HCT116 (cell line): ENCODE results near the gene INPP1. TPM values are rescaled to one million over a fixed set of nuclear protein-coding genes. Genes with fewer than 3 reads are reported as not detected.

ENCODE experiments used
- ATAC-seq: fragments of 200-7000 bp; cut with Tn5 transposase; 2 replicates; pipeline ENCODE4 v1.9.1; 2020; ENCODE audit warnings: mild to moderate bottlenecking, moderate library complexity
- BruUV-seq: library from RNA; stranded (reverse); fragments of 400-500 nt; replicated peaks from 2 replicates; lab custom pipeline; 2021; lab: Mats Ljungman, UMichigan
- CTCF ChIA-PET: fragments of 300-600 bp; sonication (Branson Sonifier 250); formaldehyde crosslinking; loops from one replicate; lab custom pipeline; 2021; ENCODE audit warnings: antibody characterized with exemption; lab: Charles Lee
- POLR2A ChIA-PET: fragments of 300-600, 350-600 bp; sonication (Branson Sonifier 250); formaldehyde crosslinking; loops from one replicate; lab custom pipeline; 2021; ENCODE audit warnings: antibody characterized with exemption; lab: Charles Lee
- RAD21 ChIA-PET, 2 experiments: fragments of 300-600 bp; sonication (Branson Sonifier 250); formaldehyde crosslinking; loops; one replicate each; lab custom pipeline; 2023; ENCODE audit warnings: low total read pairs in 2 of 2; ENCODE audit not compliant: uncharacterized antibody in 2 of 2, unreplicated experiment in 2 of 2, low non-redundant PET in 1 of 2; lab: Charles Lee
- DNase-seq: peaks from one replicate; pipeline ENCODE4 v3.0.0-alpha.2; 2010; ENCODE audit warnings: low read depth, low spot score
- H2AFZ ChIP-seq: fragments of 200-600 bp; shearing (Covaris generic), sonication (generic); 2 replicates; pipeline ENCODE4 v1.6.1; 2017; ENCODE audit warnings: low read depth, mixed run types, mixed read lengths, antibody characterized with exemption, low read length; ENCODE audit not compliant: poor library complexity, severe bottlenecking
- H3K27ac ChIP-seq: 2 replicates; pipeline ENCODE4 v1.5.1; 2012; ENCODE audit warnings: low read depth, low read length
- H3K27me3 ChIP-seq: fragments of 200-600 bp; sonication (generic); 2 replicates; pipeline ENCODE4 v1.6.1; 2016; ENCODE audit warnings: mixed run types, low read length, mixed read lengths; ENCODE audit not compliant: insufficient read depth
- H3K36me3 ChIP-seq, 2 experiments: fragments of 200-500 bp in 1 of 2; fragments of 200-600 bp in 1 of 2; sonication (Bioruptor generic) in 1 of 2; sonication (generic) in 1 of 2; 2 replicates each; pipeline versions ENCODE4 v1.5.1 to v1.6.1; 2014 to 2016; ENCODE audit warnings: low read length in 2 of 2, inconsistent platforms in 1 of 2, mixed read lengths in 1 of 2, mixed run types in 1 of 2; ENCODE audit not compliant: insufficient read depth in 2 of 2, control insufficient read depth in 1 of 2
- H3K4me1 ChIP-seq, 2 experiments: fragments of 200-600 bp in 1 of 2; sonication (generic) in 1 of 2; 2 replicates each; pipeline versions ENCODE4 v1.5.1 to v1.6.1; 2012 to 2017; ENCODE audit warnings: low read length in 2 of 2, inconsistent platforms in 1 of 2, mild to moderate bottlenecking in 1 of 2, mixed read lengths in 1 of 2, mixed run types in 1 of 2, moderate library complexity in 1 of 2; ENCODE audit not compliant: insufficient read depth in 2 of 2, control insufficient read depth in 1 of 2
- H3K4me2 ChIP-seq: fragments of 200-600 bp; sonication (generic); 2 replicates; pipeline ENCODE4 v1.6.1; 2017; ENCODE audit warnings: mixed run types, low read length, mixed read lengths
- H3K4me3 ChIP-seq, 2 experiments: fragments of 200-600 bp in 1 of 2; sonication (generic) in 1 of 2; replicated peaks in 1 of 2; 2 replicates each; pipeline ENCODE4 v1.5.1; 2011 to 2016; ENCODE audit warnings: low read length in 2 of 2, control low read depth in 1 of 2, low read depth in 1 of 2, mild to moderate bottlenecking in 1 of 2, mixed read lengths in 1 of 2, mixed run types in 1 of 2
- H3K79me2 ChIP-seq: fragments of 200-600 bp; sonication (generic); 2 replicates; pipeline ENCODE4 v1.6.1; 2017; ENCODE audit warnings: mild to moderate bottlenecking, mixed run types, low read length, moderate library complexity, mixed read lengths; ENCODE audit not compliant: insufficient read depth
- H3K9ac ChIP-seq: fragments of 200-600 bp; sonication (generic); 2 replicates; pipeline ENCODE4 v1.6.1; 2016; ENCODE audit warnings: low read length, mixed read lengths
- H3K9me2 ChIP-seq: fragments of 200-600 bp; sonication (generic), shearing (Covaris generic); 2 replicates; pipeline ENCODE4 v1.6.1; 2017; ENCODE audit warnings: mixed run types, mild to moderate bottlenecking, moderate library complexity; ENCODE audit not compliant: insufficient read depth
- H3K9me3 ChIP-seq, 2 experiments: fragments of 200-500 bp in 1 of 2; fragments of 200-600 bp in 1 of 2; sonication (Bioruptor generic) in 1 of 2; sonication (generic) in 1 of 2; 2 replicates each; pipeline ENCODE4 v1.6.1; 2014 to 2017; ENCODE audit warnings: low read length in 2 of 2, mixed read lengths in 2 of 2, inconsistent platforms in 1 of 2, low read depth in 1 of 2, mild to moderate bottlenecking in 1 of 2, mixed run types in 1 of 2, moderate library complexity in 1 of 2; ENCODE audit not compliant: control insufficient read depth in 1 of 2, insufficient read depth in 1 of 2
- H4K20me1 ChIP-seq: fragments of 200-600 bp; sonication (generic), shearing (Covaris generic); 2 replicates; pipeline ENCODE4 v1.6.1; 2017; ENCODE audit warnings: mixed run types, mild to moderate bottlenecking, moderate library complexity; ENCODE audit not compliant: insufficient read depth
- EZH2phosphoT487 ChIP-seq: fragments of 200-600 bp; IDR thresholded peaks from 2 replicates; pipeline ENCODE4 v1.6.1; 2018; ENCODE audit warnings: antibody characterized with exemption, borderline replicate concordance
- POLR2AphosphoS5 ChIP-seq: IDR thresholded peaks from 2 replicates; pipeline ENCODE4 v1.6.1; 2011; ENCODE audit warnings: mild to moderate bottlenecking, low read depth, low read length, moderate library complexity
- RAD21 ChIP-seq: IDR thresholded peaks from 2 replicates; pipeline ENCODE4 v1.6.1; 2012; ENCODE audit warnings: low read depth, mild to moderate bottlenecking
- SRF ChIP-seq: IDR thresholded peaks from 2 replicates; pipeline ENCODE4 v1.6.1; 2012; ENCODE audit warnings: low read depth
- intact Hi-C: fragments of 100-400 bp; cut with micrococcal nuclease; formaldehyde crosslinking; loops from 2 replicates; pipeline ENCODE4 v1.10.0; 2022
- total RNA-seq: library from RNA; stranded (reverse); gene quantifications from one replicate; pipeline ENCODE4 v1.2.1, GENCODE V29; 2021; ENCODE audit not compliant: unreplicated experiment

Gene INPP1
- total RNA-seq, 1 experiment from 2014 or later = 19.6 TPM

DNA sequence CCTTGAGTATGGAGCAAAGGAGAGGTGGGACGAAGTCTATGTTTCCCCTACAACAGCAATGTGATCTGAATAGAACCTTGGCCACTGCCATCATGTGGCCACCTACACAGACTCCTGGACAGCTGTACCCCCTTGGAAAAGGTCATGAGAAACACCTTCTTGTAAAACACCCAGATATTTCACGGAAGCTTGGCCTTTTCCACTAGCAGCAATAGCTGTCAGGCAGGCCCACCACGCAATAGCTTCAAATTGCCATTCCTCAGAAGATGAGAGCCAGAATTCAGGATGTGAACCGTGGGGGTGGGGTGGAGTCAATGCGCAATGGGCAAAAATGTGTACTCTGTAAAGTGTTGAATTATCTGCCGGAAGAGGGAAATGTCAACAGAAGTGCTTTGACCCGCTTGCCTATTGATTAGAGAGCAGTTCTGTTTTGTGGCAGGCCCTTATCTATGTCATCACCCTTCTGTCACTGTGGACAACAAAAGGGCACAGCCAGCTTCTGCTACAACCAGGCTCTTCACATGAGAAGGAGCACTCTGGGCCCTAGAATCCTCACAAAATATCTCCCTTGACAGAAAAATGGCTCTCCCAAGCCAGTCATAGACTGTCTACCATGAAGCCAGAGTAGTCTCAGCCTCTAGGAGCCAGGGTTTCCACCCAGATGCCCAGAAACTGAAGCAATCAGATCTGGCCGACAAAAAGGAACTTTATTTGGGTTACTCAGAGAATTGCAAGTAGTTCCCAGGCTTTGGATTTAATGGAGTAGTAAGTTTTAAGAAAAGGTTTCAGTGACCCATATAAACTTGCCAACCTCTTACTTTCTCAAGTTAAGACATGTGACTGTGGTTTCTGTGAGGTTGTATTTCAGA is 9.5 kb downstream of the INPP1 start:
- Histone ChIP-seq H3K9me3 (no peaks in the 10 kb centered on the region), H3K27me3 (no peaks in the 10 kb centered on the region), H3K27ac (no peak overlapping the region), H3K9ac (no peak overlapping the region), H3K9me2 (no peaks in the 10 kb centered on the region), H3K4me2 (no peak overlapping the region), H3K36me3 (no peaks in the 10 kb centered on the region), H3K79me2 (no peaks in the 10 kb centered on the region; the same call in 1 of the 2 replicates), H4K20me1 (peaks cover 4% of the 10 kb centered on the region; the same call in 1 of the 2 replicates), H3K4me3 (no peak overlapping the region), H2AFZ (no peak overlapping the region), H3K4me1 (peaks cover 0 to 10% of the 10 kb centered on the region in 2 experiments; a peak in 1 of 4 replicates)
- intact Hi-C loops = no loop called here
- no peak for DNase-seq
- TF ChIP-seq SRF = no peak
- TF ChIP-seq RAD21 = no peak
- ATAC-seq = no peak
- ChIA-PET POLR2A (no interaction called here), RAD21 (no interaction called here), CTCF (interaction anchor here (1.6 kb wide), 1 partner anchor 10 kb away, joined by 3 read pairs; no protein-coding TSS in a partner anchor)
- BruUV-seq = no TSS peak

DNA sequence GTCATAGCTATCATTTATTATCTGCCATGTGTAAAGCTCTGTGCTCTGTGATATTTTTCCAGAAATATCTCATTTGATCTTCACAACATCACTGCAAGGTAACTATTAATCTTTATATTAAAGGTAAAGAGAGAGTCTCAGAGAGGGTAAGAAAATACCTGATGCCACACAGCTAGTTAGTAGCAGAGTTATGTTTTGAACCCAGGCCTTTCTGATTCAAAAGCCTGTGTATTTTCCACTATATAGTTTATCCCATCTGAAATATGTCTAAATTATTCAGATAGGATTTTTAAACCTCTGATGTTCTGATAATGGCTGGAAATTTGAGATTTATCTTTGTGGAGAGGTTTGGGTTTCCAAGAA is 10.1 kb downstream of the INPP1 start:
- TF ChIP-seq POLR2AphosphoS5 (no peak), EZH2phosphoT487 (no peak)
- DNase-seq (no peak), ATAC-seq (no peak)
- no peaks in the 10 kb centered on the region; the same call in 1 of the 2 replicates for H3K79me2 ChIP-seq
- intact Hi-C loops = no loop called here
- peaks cover 4% of the 10 kb centered on the region; the same call in 1 of the 2 replicates for H4K20me1 ChIP-seq
- RAD21 ChIA-PET = no interaction called here
- BruUV-seq = no TSS peak
- H3K27me3 ChIP-seq = no peaks in the 10 kb centered on the region
- no peaks in the 10 kb centered on the region for H3K36me3 ChIP-seq
- H3K27ac ChIP-seq = no peak overlapping the region
- H3K4me2 ChIP-seq = no peak overlapping the region
- no peak overlapping the region for H2AFZ ChIP-seq
- H3K9me2 ChIP-seq = no peaks in the 10 kb centered on the region
- POLR2A ChIA-PET = no interaction called here
- H3K4me1 ChIP-seq = peaks cover 0 to 10% of the 10 kb centered on the region in 2 experiments; a peak in 1 of 4 replicates
- no peak overlapping the region for H3K9ac ChIP-seq
- no peak overlapping the region for H3K4me3 ChIP-seq
- CTCF ChIA-PET = interaction anchor here (1.0 kb wide), 1 partner anchor 9 kb away, joined by 4 read pairs; no protein-coding TSS in a partner anchor
- H3K9me3 ChIP-seq = no peaks in the 10 kb centered on the region
